WI38 (cell line): ENCODE results near the gene SPAG6.

Experiments
- H3K4me3 ChIP-seq: 2 replicates; pipeline ENCODE4 v1.5.1; 2011; ENCODE audit warnings: low read depth, mild to moderate bottlenecking, control low read depth, low read length
- CTCF ChIP-seq: IDR thresholded peaks from 2 replicates; pipeline ENCODE4 v1.5.1; 2012; ENCODE audit warnings: low read depth, mild to moderate bottlenecking, control low read depth, low read length

Gene SPAG6

GRCh38 chr10:22447068-22447467 lies 101.8 kb downstream of the SPAG6 start:
- TF ChIP-seq CTCF = no peak

GRCh38 chr10:22451346-22451745 lies 106.0 kb downstream of the SPAG6 start:
- H3K4me3 ChIP-seq = no peak overlapping the region
- no peak for TF ChIP-seq CTCF

More at GRCh38 chr10:22447068-22447467, 101.8 kb downstream of the SPAG6 start:
- no peak overlapping the region for H3K4me3 ChIP-seq

GRCh38 chr10:22453320-22453719 lies 108.0 kb downstream of the SPAG6 start:
- no peak for TF ChIP-seq CTCF
- H3K4me3 ChIP-seq = no peak overlapping the region

- no peak overlapping the region for H3K4me3 ChIP-seq
- no peak for TF ChIP-seq CTCF
These were observed 108.8 kb downstream of the SPAG6 start for GRCh38 chr10:22453948-22454591.

GRCh38 chr10:22454634-22455033 lies 109.3 kb downstream of the SPAG6 start:
- TF ChIP-seq CTCF = no peak
- H3K4me3 ChIP-seq = no peak overlapping the region

- no peak for TF ChIP-seq CTCF
These were observed 110.0 kb downstream of the SPAG6 start for GRCh38 chr10:22455068-22455857.

GRCh38 chr10:22456486-22456885 lies 111.2 kb downstream of the SPAG6 start:
- H3K4me3 ChIP-seq = no peak overlapping the region
- no peak for TF ChIP-seq CTCF

More at GRCh38 chr10:22455068-22455857, 110.0 kb downstream of the SPAG6 start:
- no peak overlapping the region for H3K4me3 ChIP-seq
